Vagina (tissue), 2 donors: ENCODE data around the gene FRMPD2.

ENCODE experiments used
- CTCF ChIP-seq, 3 experiments: fragments of 450-650 bp in 2 of 3; fragments of 200-600 bp in 1 of 3; sonication (generic) in 1 of 3; IDR thresholded peaks; one replicate each; pipeline ENCODE4 v1.5.1; 2017 to 2019; ENCODE audit warnings: antibody characterized with exemption in 3 of 3, mild to moderate bottlenecking in 2 of 3, moderate library complexity in 2 of 3
- POLR2A ChIP-seq, 2 donors: fragments of 450-650 bp; IDR thresholded peaks; one replicate each; pipeline ENCODE4 v1.6.1; 2017; ENCODE audit warnings: antibody characterized with exemption in 2 of 2, mild to moderate bottlenecking in 2 of 2, moderate library complexity in 2 of 2
- POLR2AphosphoS5 ChIP-seq, 2 donors: sonication (generic); formaldehyde crosslinking; IDR thresholded peaks; one replicate each; pipeline ENCODE4 v1.9.0; 2017; ENCODE audit warnings: antibody characterized with exemption in 2 of 2, mild to moderate bottlenecking in 2 of 2, low read depth in 1 of 2; ENCODE audit not compliant: insufficient read depth in 1 of 2

DNA sequence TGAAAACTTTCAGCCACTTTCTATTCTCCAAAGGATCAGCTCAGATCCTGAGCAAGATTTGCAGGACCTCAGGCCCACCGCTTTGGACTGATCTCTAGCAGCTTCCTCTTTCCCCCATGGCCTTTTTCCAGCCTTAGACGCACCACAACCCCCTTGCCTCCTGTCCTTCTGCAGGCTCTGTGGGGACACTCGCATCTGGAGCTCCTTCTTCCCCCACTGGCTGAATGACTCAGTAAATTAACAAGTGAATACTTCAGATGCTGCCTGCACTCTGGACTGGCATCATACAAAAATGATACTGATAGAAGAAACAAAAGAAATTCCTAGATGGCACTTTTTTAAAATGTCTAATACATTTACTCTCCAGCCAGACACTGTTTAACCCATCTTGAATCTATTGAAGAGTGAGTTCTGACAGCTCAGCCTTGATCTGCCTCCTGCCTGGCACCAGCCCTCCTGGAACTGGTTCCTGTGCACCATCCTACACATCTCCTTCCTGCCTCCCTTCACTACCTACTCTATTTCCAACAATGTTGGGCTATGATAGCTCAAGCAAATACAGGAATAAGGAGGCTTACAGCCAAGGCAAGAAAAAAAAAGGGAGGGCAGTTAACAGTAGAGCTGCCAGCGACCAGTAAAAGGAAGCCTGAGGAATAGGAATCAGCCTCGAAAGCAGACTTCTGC is 3.3 kb downstream of the FRMPD2 start:
- TF ChIP-seq CTCF (IDR thresholded peaks at IDR 0.05) (no peak), POLR2AphosphoS5 (IDR thresholded peaks at IDR 0.05; ENCODE audit: insufficient read depth in 1 of 2, low read depth in 1 of 2) (no peak), POLR2A (IDR thresholded peaks at IDR 0.05) (no peak)
